SU-DHL-6 (cell line): Measurements from ENCODE around the gene C1QTNF8.

Experiments
- H2AFZ ChIP-seq: fragments of 200-600 bp; sonication (generic); 2 replicates; pipeline ENCODE4 v1.6.1; 2014; ENCODE audit warnings: low read depth, mild to moderate bottlenecking, moderate library complexity, mixed read lengths, antibody characterized with exemption, low read length; ENCODE audit not compliant: severe bottlenecking
- H3F3A ChIP-seq: fragments of 200-600 bp; shearing (Covaris generic); 2 replicates; pipeline ENCODE4 v1.6.0; 2016; ENCODE audit warnings: antibody characterized with exemption, mild to moderate bottlenecking; ENCODE audit not compliant: insufficient read depth
- H3K27ac ChIP-seq: fragments of 200-600 bp; sonication (generic); 2 replicates; pipeline ENCODE4 v1.5.1; 2016; ENCODE audit warnings: low read depth, mild to moderate bottlenecking, low read length, moderate library complexity, mixed read lengths
- H3K27me3 ChIP-seq: fragments of 200-600 bp; sonication (generic), shearing (Covaris generic); 2 replicates; pipeline ENCODE4 v1.6.0; 2014; ENCODE audit warnings: mild to moderate bottlenecking, low read length
- H3K36me3 ChIP-seq: fragments of 200-600 bp; sonication (generic); 2 replicates; pipeline ENCODE4 v1.6.1; 2014; ENCODE audit warnings: mild to moderate bottlenecking, low read length, mixed read lengths
- H3K4me2 ChIP-seq: fragments of 300-600, 200-600 bp; shearing (Covaris generic), sonication (generic); 2 replicates; pipeline ENCODE4 v1.6.0; 2014; ENCODE audit warnings: low read length, low read depth, mild to moderate bottlenecking; ENCODE audit not compliant: poor library complexity, severe bottlenecking
- H3K4me3 ChIP-seq: fragments of 200-600 bp; sonication (generic); 2 replicates; pipeline ENCODE4 v1.5.1; 2014; ENCODE audit warnings: antibody characterized with exemption, low read length, mild to moderate bottlenecking, mixed read lengths; ENCODE audit not compliant: insufficient read depth, poor library complexity, severe bottlenecking
- H3K79me2 ChIP-seq: fragments of 200-600 bp; sonication (generic); 2 replicates; pipeline ENCODE4 v1.6.1; 2014; ENCODE audit warnings: mild to moderate bottlenecking, low read length, moderate library complexity; ENCODE audit not compliant: insufficient read depth
- H3K9ac ChIP-seq: fragments of 200-600 bp; sonication (generic); 2 replicates; pipeline ENCODE4 v1.7.0; 2014; ENCODE audit warnings: mild to moderate bottlenecking, low read length
- H3K9me2 ChIP-seq: fragments of 200-600 bp; sonication (generic); replicated peaks from 2 replicates; pipeline ENCODE4 v1.6.1; 2014; ENCODE audit warnings: low read length; ENCODE audit not compliant: insufficient read depth
- H3K9me3 ChIP-seq: fragments of 200-600 bp; sonication (generic); 2 replicates; pipeline ENCODE4 v1.6.1; 2014; ENCODE audit warnings: low read length, mixed read lengths; ENCODE audit not compliant: insufficient read depth
- H4K20me1 ChIP-seq: fragments of 200-600 bp; sonication (generic); 2 replicates; pipeline ENCODE4 v1.6.1; 2014; ENCODE audit warnings: low read depth, mild to moderate bottlenecking, antibody characterized with exemption, low read length, moderate library complexity, mixed read lengths
- CTCF ChIP-seq: fragments of 200-600 bp; sonication (generic); IDR thresholded peaks from one replicate; pipeline ENCODE4 v1.5.1; 2017; ENCODE audit warnings: antibody characterized with exemption, mild to moderate bottlenecking, low read length, moderate library complexity; ENCODE audit not compliant: insufficient read depth, poor library complexity, severe bottlenecking
- EZH2phosphoT487 ChIP-seq: fragments of 200-600 bp; sonication (generic), shearing (Covaris generic); conservative IDR thresholded peaks from 2 replicates; pipeline ENCODE4 v1.6.1; 2018; ENCODE audit warnings: mild to moderate bottlenecking, antibody characterized with exemption, low read length, moderate library complexity, mixed read lengths

The C1QTNF8 gene

GRCh38 chr16:1043881-1044451, 52.1 kb downstream of the C1QTNF8 start:
- Histone ChIP-seq H3K27ac (no peak overlapping the region), H3K27me3 (no peaks in the 10 kb centered on the region), H3K4me3 (no peak overlapping the region), H3K4me2 (no peak overlapping the region), H3K79me2 (no peaks in the 10 kb centered on the region), H3F3A (no peaks in the 10 kb centered on the region), H3K9me3 (no peaks in the 10 kb centered on the region), H2AFZ (no peak overlapping the region), H3K36me3 (no peaks in the 10 kb centered on the region), H3K9ac (no peak overlapping the region), H3K9me2 (no peaks in the 10 kb centered on the region), H4K20me1 (no peaks in the 10 kb centered on the region)
- TF ChIP-seq EZH2phosphoT487 (no peak), CTCF (no peak)

- H3K27me3 ChIP-seq: no peaks in the 10 kb centered on the region
- no peaks in the 10 kb centered on the region for H3F3A ChIP-seq
- no peak overlapping the region for H2AFZ ChIP-seq
- no peak overlapping the region for H3K9ac ChIP-seq
- H4K20me1 ChIP-seq: no peaks in the 10 kb centered on the region
- H3K4me3 ChIP-seq: no peak overlapping the region
- H3K27ac ChIP-seq: no peak overlapping the region
- no peaks in the 10 kb centered on the region for H3K79me2 ChIP-seq
- no peaks in the 10 kb centered on the region for H3K36me3 ChIP-seq
- H3K9me2 ChIP-seq: no peaks in the 10 kb centered on the region
- H3K4me2 ChIP-seq: no peak overlapping the region
- H3K9me3 ChIP-seq: no peaks in the 10 kb centered on the region
- no peak for TF ChIP-seq CTCF
- no peak for TF ChIP-seq EZH2phosphoT487
These were observed 53.2 kb downstream of the C1QTNF8 start for GRCh38 chr16:1042866-1043265.

- Histone ChIP-seq H3K9me3 (no peaks in the 10 kb centered on the region), H2AFZ (no peak overlapping the region), H3K27me3 (no peaks in the 10 kb centered on the region), H4K20me1 (no peaks in the 10 kb centered on the region), H3F3A (no peaks in the 10 kb centered on the region), H3K36me3 (no peaks in the 10 kb centered on the region), H3K4me3 (no peak overlapping the region), H3K9me2 (no peaks in the 10 kb centered on the region), H3K4me2 (no peak overlapping the region), H3K79me2 (no peaks in the 10 kb centered on the region), H3K9ac (no peak overlapping the region), H3K27ac (no peak overlapping the region)
- TF ChIP-seq EZH2phosphoT487 (no peak), CTCF (no peak)
These were observed 53.8 kb downstream of the C1QTNF8 start for GRCh38 chr16:1042049-1042744.
